ENCODE data around the gene BRME1.
A peak's percentile ranks its signal among the peaks of the same experiment; 100 is the strongest.

Gene BRME1

GRCh38 chr19:13846557-13847406, 59.1 kb downstream of the BRME1 start:
- DNase-seq (ENCODE audit: low read depth in 2 of 2): peak; percentile 78 to 91

- no peak for DNase-seq (ENCODE audit: low read depth in 2 of 2)
Measured at GRCh38 chr19:13844130-13844631, 61.7 kb downstream of the BRME1 start.

GRCh38 chr19:13843104-13843921, 62.6 kb downstream of the BRME1 start:
- no peak for DNase-seq (ENCODE audit: low read depth in 2 of 2)

- DNase-seq (ENCODE audit: low read depth in 2 of 2): no peak
Measured at GRCh38 chr19:13842291-13843103, 63.4 kb downstream of the BRME1 start.

GRCh38 chr19:13841962-13842290, 64.0 kb downstream of the BRME1 start:
- DNase-seq (ENCODE audit: low read depth in 2 of 2): no peak

- no peak for DNase-seq (ENCODE audit: low read depth in 2 of 2)
Measured at GRCh38 chr19:13841086-13841961, 64.6 kb downstream of the BRME1 start.

- no peak for DNase-seq (ENCODE audit: low read depth in 2 of 2)
Measured at GRCh38 chr19:13840305-13841085, 65.4 kb downstream of the BRME1 start.

- no peak for DNase-seq (ENCODE audit: low read depth in 2 of 2)
Measured at GRCh38 chr19:13839938-13840304, 66.0 kb downstream of the BRME1 start.

- DNase-seq (ENCODE audit: low read depth in 2 of 2): peak; percentile 77 to 88
Measured at GRCh38 chr19:13839130-13839937, 66.6 kb downstream of the BRME1 start.

GRCh38 chr19:13838435-13839129, 67.3 kb downstream of the BRME1 start:
- no peak for DNase-seq (ENCODE audit: low read depth in 2 of 2)

- DNase-seq (ENCODE audit: low read depth in 2 of 2): no peak
Measured at GRCh38 chr19:13835791-13836723, 69.9 kb downstream of the BRME1 start.

GRCh38 chr19:13834244-13835069, 71.5 kb downstream of the BRME1 start:
- DNase-seq (ENCODE audit: low read depth in 2 of 2): no peak

GRCh38 chr19:13833330-13834243, 72.3 kb downstream of the BRME1 start:
- DNase-seq (ENCODE audit: low read depth in 2 of 2): peak; percentile 84 to 95
